HG02759 (cell line): Measurements from ENCODE around the gene C10orf71.

Source experiments
- ATAC-seq: cut with Tn5 transposase; IDR thresholded peaks from one replicate; pipeline ENCODE4 v1.9.1; 2021; ENCODE audit warnings: mild to moderate bottlenecking, moderate library complexity; ENCODE audit not compliant: unreplicated experiment

Gene C10orf71

GRCh38 chr10:49290607-49291006, 8.4 kb upstream of the C10orf71 start:
- no peak for ATAC-seq

- no peak for ATAC-seq
These were observed 6.3 kb upstream of the C10orf71 start for GRCh38 chr10:49292565-49293207.

GRCh38 chr10:49293208-49293603, 5.8 kb upstream of the C10orf71 start:
- ATAC-seq = no peak

- no peak for ATAC-seq
These were observed 4.2 kb upstream of the C10orf71 start for GRCh38 chr10:49294731-49295130.

- no peak for ATAC-seq
These were observed 3.7 kb upstream of the C10orf71 start for GRCh38 chr10:49295297-49295696.

- ATAC-seq = no peak
These were observed 2.6 kb upstream of the C10orf71 start for GRCh38 chr10:49296382-49296781.

GRCh38 chr10:49296836-49297235, 2.1 kb upstream of the C10orf71 start:
- no peak for ATAC-seq

GRCh38 chr10:49297818-49298670, 926 bp upstream of the C10orf71 start:
- ATAC-seq = no peak

- no peak for ATAC-seq
These were observed 343 bp upstream of the C10orf71 start for GRCh38 chr10:49298671-49298982.

- peak; percentile 87 for ATAC-seq
These were observed 808 bp downstream of the C10orf71 start for GRCh38 chr10:49299816-49300139.

- ATAC-seq = peak; percentile 86
These were observed 1.4 kb downstream of the C10orf71 start for GRCh38 chr10:49300140-49300974.

GRCh38 chr10:49301302-49301701, 2.3 kb downstream of the C10orf71 start:
- no peak for ATAC-seq

GRCh38 chr10:49302088-49302487, 3.1 kb downstream of the C10orf71 start:
- ATAC-seq = no peak

- no peak for ATAC-seq
These were observed 4.7 kb downstream of the C10orf71 start for GRCh38 chr10:49303711-49304110.

GRCh38 chr10:49304137-49304536, 5.2 kb downstream of the C10orf71 start:
- no peak for ATAC-seq

- ATAC-seq = no peak
These were observed 9.0 kb downstream of the C10orf71 start for GRCh38 chr10:49307921-49308320.

- no peak for ATAC-seq
These were observed 9.9 kb downstream of the C10orf71 start for GRCh38 chr10:49308881-49309280.

GRCh38 chr10:49309691-49310411, 10.9 kb downstream of the C10orf71 start:
- ATAC-seq = peak; percentile 55

- peak; percentile 8 for ATAC-seq
These were observed 11.5 kb downstream of the C10orf71 start for GRCh38 chr10:49310460-49310859.

GRCh38 chr10:49310901-49311554, 12.1 kb downstream of the C10orf71 start:
- ATAC-seq = no peak
